Measurements from ENCODE around the gene F2RL2. TPM values are rescaled to one million over a fixed set of nuclear protein-coding genes. Genes with fewer than 3 reads are reported as not detected.
A peak's percentile ranks its signal among the peaks of the same experiment; 100 is the strongest.

F2RL2 gene
- total RNA-seq, 1 donor from 2014 or later, result 4.3 TPM

- no peaks in the 10 kb centered on the region for H3K36me3 Mint-ChIP-seq
- no peaks in the 10 kb centered on the region for H3K4me1 ChIP-seq
- DNase-seq (ENCODE audit: low spot score), result no peak
- no peaks in the 10 kb centered on the region for H4K20me1 ChIP-seq (ENCODE audit: low read depth)
- H3K9me3 Mint-ChIP-seq, result no peaks in the 10 kb centered on the region
- H3K9me3 ChIP-seq (ENCODE audit: low read depth), result no peaks in the 10 kb centered on the region
- H3F3A ChIP-seq (ENCODE audit: low read depth), result no peaks in the 10 kb centered on the region
- TF ChIP-seq, protein P1, sequence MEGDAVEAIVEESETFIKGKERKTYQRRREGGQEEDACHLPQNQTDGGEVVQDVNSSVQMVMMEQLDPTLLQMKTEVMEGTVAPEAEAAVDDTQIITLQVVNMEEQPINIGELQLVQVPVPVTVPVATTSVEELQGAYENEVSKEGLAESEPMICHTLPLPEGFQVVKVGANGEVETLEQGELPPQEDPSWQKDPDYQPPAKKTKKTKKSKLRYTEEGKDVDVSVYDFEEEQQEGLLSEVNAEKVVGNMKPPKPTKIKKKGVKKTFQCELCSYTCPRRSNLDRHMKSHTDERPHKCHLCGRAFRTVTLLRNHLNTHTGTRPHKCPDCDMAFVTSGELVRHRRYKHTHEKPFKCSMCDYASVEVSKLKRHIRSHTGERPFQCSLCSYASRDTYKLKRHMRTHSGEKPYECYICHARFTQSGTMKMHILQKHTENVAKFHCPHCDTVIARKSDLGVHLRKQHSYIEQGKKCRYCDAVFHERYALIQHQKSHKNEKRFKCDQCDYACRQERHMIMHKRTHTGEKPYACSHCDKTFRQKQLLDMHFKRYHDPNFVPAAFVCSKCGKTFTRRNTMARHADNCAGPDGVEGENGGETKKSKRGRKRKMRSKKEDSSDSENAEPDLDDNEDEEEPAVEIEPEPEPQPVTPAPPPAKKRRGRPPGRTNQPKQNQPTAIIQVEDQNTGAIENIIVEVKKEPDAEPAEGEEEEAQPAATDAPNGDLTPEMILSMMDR (IDR thresholded peaks at IDR 0.05), result peak; percentile 45
- no peak for TF ChIP-seq EZH2 (IDR thresholded peaks at IDR 0.05)
- no peak overlapping the region for H3K9ac ChIP-seq
- no peak overlapping the region for H2AFZ ChIP-seq (replicated peaks)
- H3K4me3 Mint-ChIP-seq, result no peak overlapping the region
- no peaks in the 10 kb centered on the region for H3K4me1 Mint-ChIP-seq
- H3K27me3 Mint-ChIP-seq (ENCODE audit: insufficient read depth, low read depth), result no peaks in the 10 kb centered on the region
- no peak overlapping the region for H3K4me3 ChIP-seq
- H3K36me3 ChIP-seq, result no peaks in the 10 kb centered on the region
- no peak overlapping the region for H3K27ac Mint-ChIP-seq
- no peak overlapping the region for H3K27ac ChIP-seq
- no peak overlapping the region for H3K4me2 ChIP-seq
- no peaks in the 10 kb centered on the region for H3K27me3 ChIP-seq
- no peaks in the 10 kb centered on the region for H3K79me2 ChIP-seq (ENCODE audit: low read depth)
These were observed 39.8 kb downstream of the F2RL2 start for GRCh38 chr5:76583163-76584047.

DNA sequence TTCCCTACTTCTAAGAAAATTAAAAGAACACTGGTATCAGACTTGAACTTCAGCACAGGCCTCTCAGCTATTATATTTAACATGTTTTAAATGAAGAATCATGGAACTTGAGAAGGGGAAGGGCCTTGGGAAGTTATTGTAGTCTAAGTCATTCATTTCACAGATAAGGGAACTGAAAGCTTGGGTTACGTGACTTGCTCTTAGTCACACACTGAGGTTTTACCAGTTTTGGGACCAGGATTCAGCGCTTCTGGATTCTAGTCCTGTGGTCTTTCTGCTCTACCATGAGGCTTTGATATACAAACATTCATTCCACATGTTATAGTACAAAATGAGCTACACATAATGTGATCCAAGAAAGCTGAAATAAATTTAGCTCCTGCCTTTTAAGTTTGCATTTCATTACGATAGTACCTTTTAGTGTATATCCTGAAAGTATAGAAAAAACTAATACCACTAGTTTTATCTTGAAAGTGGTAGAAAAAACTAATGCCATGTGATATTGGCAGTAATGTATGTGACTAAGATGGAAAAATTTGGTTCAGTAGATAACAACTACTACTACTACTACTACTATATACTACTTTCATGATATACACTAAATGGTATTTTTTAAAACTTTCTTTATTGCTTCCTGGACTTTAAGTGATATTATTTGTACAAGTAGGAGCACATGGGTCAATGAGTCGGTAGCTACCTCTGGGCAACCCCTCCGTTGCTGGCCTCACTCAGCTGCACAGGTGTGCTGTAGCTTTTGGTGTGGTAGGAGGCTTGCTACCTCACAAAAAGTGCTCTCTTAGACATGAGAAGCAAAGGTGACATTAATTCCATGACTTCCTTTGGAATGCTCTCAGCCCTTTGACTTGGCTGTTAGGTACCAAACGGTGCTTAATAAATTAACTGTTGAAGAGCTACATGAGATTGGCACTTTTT, 40.7 kb downstream of the F2RL2 start:
- Histone ChIP-seq H3K4me1 (no peaks in the 10 kb centered on the region), H2AFZ (replicated peaks) (no peak overlapping the region), H3K27ac (no peak overlapping the region), H4K20me1 (ENCODE audit: low read depth) (no peaks in the 10 kb centered on the region), H3K4me2 (no peak overlapping the region), H3F3A (ENCODE audit: low read depth) (no peaks in the 10 kb centered on the region), H3K79me2 (ENCODE audit: low read depth) (no peaks in the 10 kb centered on the region), H3K36me3 (no peaks in the 10 kb centered on the region), H3K27me3 (no peaks in the 10 kb centered on the region), H3K4me3 (no peak overlapping the region), H3K9me3 (ENCODE audit: low read depth) (no peaks in the 10 kb centered on the region), H3K9ac (no peak overlapping the region)
- Mint-ChIP-seq H3K4me3 (no peak overlapping the region), H3K4me1 (no peaks in the 10 kb centered on the region), H3K9me3 (no peaks in the 10 kb centered on the region), H3K27ac (no peak overlapping the region), H3K36me3 (no peaks in the 10 kb centered on the region), H3K27me3 (ENCODE audit: insufficient read depth, low read depth) (no peaks in the 10 kb centered on the region)
- no peak for DNase-seq (ENCODE audit: low spot score)
- TF ChIP-seq EZH2 (IDR thresholded peaks at IDR 0.05) (no peak), EZH2phosphoT487 (IDR thresholded peaks at IDR 0.05) (no peak)
- TF ChIP-seq, protein P1 (IDR thresholded peaks at IDR 0.05), result no peak

- Mint-ChIP-seq H3K27ac (no peak overlapping the region), H3K36me3 (no peaks in the 10 kb centered on the region), H3K9me3 (no peaks in the 10 kb centered on the region), H3K27me3 (ENCODE audit: insufficient read depth, low read depth) (no peaks in the 10 kb centered on the region), H3K4me1 (no peaks in the 10 kb centered on the region), H3K4me3 (no peak overlapping the region)
- TF ChIP-seq EZH2 (IDR thresholded peaks at IDR 0.05), result no peak
- TF ChIP-seq EZH2phosphoT487 (IDR thresholded peaks at IDR 0.05), result no peak
- TF ChIP-seq, protein P1 (IDR thresholded peaks at IDR 0.05), result no peak
- no peak overlapping the region for H3K4me2 ChIP-seq
- H3K27ac ChIP-seq, result no peak overlapping the region
- H3K4me3 ChIP-seq, result no peak overlapping the region
- H3K27me3 ChIP-seq, result no peaks in the 10 kb centered on the region
- no peaks in the 10 kb centered on the region for H4K20me1 ChIP-seq (ENCODE audit: low read depth)
- H3K79me2 ChIP-seq (ENCODE audit: low read depth), result no peaks in the 10 kb centered on the region
- no peaks in the 10 kb centered on the region for H3K9me3 ChIP-seq (ENCODE audit: low read depth)
- no peaks in the 10 kb centered on the region for H3K36me3 ChIP-seq
- no peaks in the 10 kb centered on the region for H3F3A ChIP-seq (ENCODE audit: low read depth)
- no peak overlapping the region for H3K9ac ChIP-seq
- no peaks in the 10 kb centered on the region for H3K4me1 ChIP-seq
- no peak for DNase-seq (ENCODE audit: low spot score)
- H2AFZ ChIP-seq (replicated peaks), result no peak overlapping the region
These were observed 42.2 kb downstream of the F2RL2 start for GRCh38 chr5:76580981-76581380.

Data from neural progenitor cell (in vitro differentiated cells).